ENCODE data around the gene NFATC2. TPM values are rescaled to one million over a fixed set of nuclear protein-coding genes. Genes with fewer than 3 reads are reported as not detected.

Gene NFATC2
- total and polyA plus RNA-seq, 2 of the 8 experiments (the other 6 are each of a cell fraction or from before 2014, with no cell fraction given): 0.27 to 0.91 TPM

GRCh38 chr20:51430198-51430950 is 112.1 kb downstream of the NFATC2 start:
- POLR2A ChIA-PET (ENCODE audit: partially characterized antibody): no interaction called here
- Histone ChIP-seq H4K91ac (replicated peaks; ENCODE audit: insufficient read length, low read length) (no peak overlapping the region), H3K4me1 (replicated peaks in 1 of 4; ENCODE audit: control insufficient read depth in 3 of 4, insufficient read depth in 4 of 4, low read length in 3 of 4) (peaks cover 5 to 7% (median 6%) of the 10 kb centered on the region in 4 experiments; a peak in 6 of 7 replicates)
- TF ChIP-seq BCL11A (IDR thresholded peaks at IDR 0.05; ENCODE audit: low read depth in 2 of 2, low read length in 2 of 2): no peak
- no peak for TF ChIP-seq SP1 (IDR thresholded peaks at IDR 0.05; ENCODE audit: low read depth, low read length)
- no peak for TF ChIP-seq ZNF274 (IDR thresholded peaks at IDR 0.05; ENCODE audit: borderline replicate concordance, extremely low read depth, low read length)
- TF ChIP-seq HDAC6 (IDR thresholded peaks at IDR 0.05; ENCODE audit: low read depth, low read length): no peak
- no peak for TF ChIP-seq PHF8 (conservative IDR thresholded peaks at IDR 0.05; ENCODE audit: low read depth, low read length)
- no peak for TF ChIP-seq RBBP5 (IDR thresholded peaks at IDR 0.05; ENCODE audit: borderline replicate concordance, low read depth, low read length)
- no peak for TF ChIP-seq CBX8 (IDR thresholded peaks at IDR 0.05; ENCODE audit: borderline replicate concordance, low read depth, low read length)
- no peak for TF ChIP-seq SIX5 (IDR thresholded peaks at IDR 0.05; ENCODE audit: low read depth, low read length)
- no peak for TF ChIP-seq YY1 (IDR thresholded peaks at IDR 0.05; ENCODE audit: low read depth, low read length)
- TF ChIP-seq KDM5A (IDR thresholded peaks at IDR 0.05; ENCODE audit: low read length): no peak
- no peak for TF ChIP-seq CREB1 (IDR thresholded peaks at IDR 0.05)
- TF ChIP-seq NRF1 (IDR thresholded peaks at IDR 0.05; ENCODE audit: low read depth, low read length): no peak
- TF ChIP-seq GABPA (IDR thresholded peaks at IDR 0.05; ENCODE audit: borderline replicate concordance, insufficient read depth, low read length): no peak
- no peak for TF ChIP-seq TAF7 (optimal IDR thresholded peaks at IDR 0.05; ENCODE audit: borderline replicate concordance, low read depth, low read length)

More at GRCh38 chr20:51430198-51430950, 112.1 kb downstream of the NFATC2 start:
- Histone ChIP-seq H3K4ac (replicated peaks; ENCODE audit: insufficient read length, low read depth, low read length) (no peak overlapping the region), H3K27me3 (replicated peaks in 1 of 4; ENCODE audit: control insufficient read depth in 3 of 4, extremely low read depth in 1 of 4, insufficient read depth in 3 of 4, low read length in 3 of 4) (no peaks in the 10 kb centered on the region), H3K18ac (ENCODE audit: extremely low read depth, low read length) (no peak overlapping the region), H4K5ac (ENCODE audit: insufficient read length, low read depth, low read length) (no peak overlapping the region), H4K20me1 (replicated peaks in 1 of 2; ENCODE audit: control insufficient read depth in 1 of 2, insufficient read depth in 2 of 2, low read length in 2 of 2) (no peaks in the 10 kb centered on the region), H2AK5ac (ENCODE audit: low read depth, low read length) (no peak overlapping the region), H3K56ac (replicated peaks; ENCODE audit: insufficient read length, low read depth, low read length) (no peak overlapping the region), H2BK12ac (ENCODE audit: low read depth, low read length) (no peak overlapping the region), H3K4me3 (ENCODE audit: extremely low read depth in 1 of 4, insufficient read depth in 2 of 4, low read depth in 3 of 4, low read length in 4 of 4) (no peak overlapping the region), H3K14ac (ENCODE audit: insufficient read length) (no peak overlapping the region), H2BK20ac (ENCODE audit: low read length) (no peak overlapping the region), H3K79me1 (ENCODE audit: low read depth, low read length) (no peaks in the 10 kb centered on the region), H3K27ac (ENCODE audit: low read depth, low read length) (no peak overlapping the region), H3K79me2 (ENCODE audit: control insufficient read depth in 1 of 2, insufficient read depth in 2 of 2, low read length in 2 of 2) (no peaks in the 10 kb centered on the region), H2BK15ac (ENCODE audit: low read length) (no peak overlapping the region), H2BK120ac (replicated peaks; ENCODE audit: low read depth, low read length) (no peak overlapping the region), H3K23ac (ENCODE audit: insufficient read length) (no peak overlapping the region), H2AFZ (ENCODE audit: low read length) (no peak overlapping the region), H2BK5ac (ENCODE audit: low read depth, low read length) (no peak overlapping the region), H3K23me2 (ENCODE audit: low read depth, low read length) (peaks cover 3% of the 10 kb centered on the region; the same call in 1 of the 2 replicates), H4K8ac (ENCODE audit: extremely low read depth, insufficient read depth, low read length) (no peak overlapping the region; the same call in none of the 2 replicates), H3K4me2 (ENCODE audit: insufficient read depth in 1 of 2, low read depth in 2 of 2, low read length in 2 of 2) (no peak overlapping the region), H3K36me3 (ENCODE audit: control insufficient read depth in 2 of 4, insufficient read depth in 4 of 4, low read length in 3 of 4) (no peaks in the 10 kb centered on the region), H3K9me3 (ENCODE audit: insufficient read depth in 2 of 2, low read depth in 1 of 2, low read length in 1 of 2) (no peaks in the 10 kb centered on the region), H3K9ac (replicated peaks in 1 of 4; ENCODE audit: extremely low read depth in 1 of 4, low read depth in 3 of 4, low read length in 3 of 4) (no peak overlapping the region)
- WGBS, 2 experiments (ENCODE audit: extremely low coverage in 1 of 2, insufficient coverage in 1 of 2, insufficient read length in 1 of 2, insufficient replicate concordance in 2 of 2, low coverage in 1 of 2, low lambda C conversion rate in 2 of 2, missing lambda C conversion rate in 1 of 2): 87% methylated on average over 14 of the region's 14 CpGs; no CpG with 5 or more reads in 1 of the 2 experiments
- CTCF ChIA-PET (ENCODE audit: partially characterized antibody): interaction anchor here (0.8 to 1.2 kb wide), 6 partner anchors 13 to 193 kb away, joined by 3 to 5 read pairs (median 3); no protein-coding TSS in a partner anchor
- DNase-seq (ENCODE audit: low read depth in 1 of 2, low spot score in 2 of 2) (no peak), FAIRE-seq (no peak)
